Measurements from ENCODE around the gene DCLK1. TPM values are rescaled to one million over a fixed set of nuclear protein-coding genes. Genes with fewer than 3 reads are reported as not detected.

The DCLK1 gene
- total RNA-seq, 1 donor from 2014 or later: 22.4 TPM

GRCh38 chr13:35723053-35723461 is 408.1 kb downstream of the DCLK1 start:
- no peaks in the 10 kb centered on the region for H3K36me3 Mint-ChIP-seq (ENCODE audit: low read depth)
- no peak overlapping the region for H3K27ac Mint-ChIP-seq (ENCODE audit: unreplicated experiment)
- no peaks in the 10 kb centered on the region for H3K9me3 Mint-ChIP-seq
- peaks cover 9% of the 10 kb centered on the region for H3K27me3 Mint-ChIP-seq (ENCODE audit: low read depth)
- TF ChIP-seq, protein P1, sequence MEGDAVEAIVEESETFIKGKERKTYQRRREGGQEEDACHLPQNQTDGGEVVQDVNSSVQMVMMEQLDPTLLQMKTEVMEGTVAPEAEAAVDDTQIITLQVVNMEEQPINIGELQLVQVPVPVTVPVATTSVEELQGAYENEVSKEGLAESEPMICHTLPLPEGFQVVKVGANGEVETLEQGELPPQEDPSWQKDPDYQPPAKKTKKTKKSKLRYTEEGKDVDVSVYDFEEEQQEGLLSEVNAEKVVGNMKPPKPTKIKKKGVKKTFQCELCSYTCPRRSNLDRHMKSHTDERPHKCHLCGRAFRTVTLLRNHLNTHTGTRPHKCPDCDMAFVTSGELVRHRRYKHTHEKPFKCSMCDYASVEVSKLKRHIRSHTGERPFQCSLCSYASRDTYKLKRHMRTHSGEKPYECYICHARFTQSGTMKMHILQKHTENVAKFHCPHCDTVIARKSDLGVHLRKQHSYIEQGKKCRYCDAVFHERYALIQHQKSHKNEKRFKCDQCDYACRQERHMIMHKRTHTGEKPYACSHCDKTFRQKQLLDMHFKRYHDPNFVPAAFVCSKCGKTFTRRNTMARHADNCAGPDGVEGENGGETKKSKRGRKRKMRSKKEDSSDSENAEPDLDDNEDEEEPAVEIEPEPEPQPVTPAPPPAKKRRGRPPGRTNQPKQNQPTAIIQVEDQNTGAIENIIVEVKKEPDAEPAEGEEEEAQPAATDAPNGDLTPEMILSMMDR (conservative IDR thresholded peaks at IDR 0.05): no peak
- H3K4me3 Mint-ChIP-seq: no peak overlapping the region
- no peak for DNase-seq (ENCODE audit: low read depth, low spot score)
- H3K4me1 Mint-ChIP-seq: peaks cover 8% of the 10 kb centered on the region

- Mint-ChIP-seq H3K27ac (ENCODE audit: unreplicated experiment) (no peak overlapping the region), H3K9me3 (no peaks in the 10 kb centered on the region), H3K4me3 (no peak overlapping the region), H3K4me1 (peaks cover 8% of the 10 kb centered on the region), H3K27me3 (ENCODE audit: low read depth) (peaks cover 9% of the 10 kb centered on the region), H3K36me3 (ENCODE audit: low read depth) (no peaks in the 10 kb centered on the region)
- TF ChIP-seq, protein P1 (conservative IDR thresholded peaks at IDR 0.05): no peak
- DNase-seq (ENCODE audit: low read depth, low spot score): no peak
These were observed 408.6 kb downstream of the DCLK1 start for GRCh38 chr13:35722458-35723052.

DNA sequence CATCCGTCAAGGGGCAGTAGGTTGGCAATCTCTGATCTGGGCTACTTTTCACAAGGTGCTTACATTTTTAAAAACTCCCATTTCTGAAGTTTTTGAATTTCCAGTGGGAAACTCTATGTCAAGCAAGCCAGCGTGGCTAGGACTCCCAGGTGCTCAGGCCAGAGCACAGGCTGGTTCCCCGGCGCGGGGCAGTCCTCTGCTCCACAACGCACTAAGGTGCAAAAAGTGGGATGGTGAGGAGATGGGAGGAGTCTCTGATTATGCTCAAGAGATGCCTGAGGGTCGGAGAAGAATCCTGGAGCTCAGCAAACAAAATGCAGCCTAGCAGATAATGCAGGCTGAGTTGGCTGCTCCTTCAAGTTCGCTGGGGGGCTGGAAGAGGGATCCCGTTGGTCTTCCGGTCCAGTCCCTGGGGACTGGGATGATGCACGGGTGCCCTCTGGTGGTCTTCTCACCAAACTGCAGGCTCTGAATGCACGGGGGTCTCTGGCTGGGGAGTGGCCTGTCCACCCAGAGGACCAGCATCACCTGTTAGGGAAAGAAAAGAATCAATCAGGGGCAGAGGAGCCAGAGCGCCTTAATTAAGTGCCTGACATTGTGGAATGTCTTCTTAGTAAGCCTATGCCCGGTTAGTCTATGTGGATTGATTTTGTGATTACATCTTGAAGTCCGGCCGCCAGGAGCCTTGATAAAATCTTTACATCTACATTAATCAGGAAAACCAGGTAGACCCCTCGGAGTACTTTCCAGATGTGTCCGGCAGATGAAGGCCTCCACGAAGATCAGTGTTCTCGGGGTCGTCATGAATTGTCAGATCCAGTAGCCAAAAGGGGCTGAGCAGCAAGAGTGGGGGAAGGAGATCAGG is 410.3 kb downstream of the DCLK1 start:
- H3K9me3 Mint-ChIP-seq: no peaks in the 10 kb centered on the region
- peaks cover 11% of the 10 kb centered on the region for H3K4me1 Mint-ChIP-seq
- peak; percentile 76 for DNase-seq (ENCODE audit: low read depth, low spot score)
- H3K27me3 Mint-ChIP-seq (ENCODE audit: low read depth): peaks cover 9% of the 10 kb centered on the region
- TF ChIP-seq, protein P1 (conservative IDR thresholded peaks at IDR 0.05): peak; percentile 98
- no peak overlapping the region for H3K27ac Mint-ChIP-seq (ENCODE audit: unreplicated experiment)
- no peak overlapping the region for H3K4me3 Mint-ChIP-seq
- no peaks in the 10 kb centered on the region for H3K36me3 Mint-ChIP-seq (ENCODE audit: low read depth)

DNA sequence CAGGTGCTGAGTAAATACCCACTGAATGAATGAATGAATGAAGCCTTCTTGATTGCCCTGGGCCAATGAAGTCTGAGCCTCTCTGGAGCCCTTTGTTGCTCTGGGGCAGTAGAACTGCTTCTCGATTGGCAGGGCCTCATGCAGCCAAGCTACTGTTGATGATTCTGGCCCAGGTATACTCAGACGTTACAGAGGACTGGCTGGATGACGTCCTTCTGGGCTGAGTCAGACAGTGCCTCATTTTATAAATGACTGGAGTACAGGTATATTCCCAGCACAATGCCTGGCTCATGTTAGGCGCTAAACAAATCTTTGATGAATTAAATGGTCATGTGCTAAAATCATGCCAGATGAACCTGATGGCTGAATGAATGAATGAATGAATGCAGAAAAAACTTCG is 410.9 kb downstream of the DCLK1 start:
- H3K27me3 Mint-ChIP-seq (ENCODE audit: low read depth): peaks cover 9% of the 10 kb centered on the region
- peaks cover 18% of the 10 kb centered on the region for H3K4me1 Mint-ChIP-seq
- no peaks in the 10 kb centered on the region for H3K9me3 Mint-ChIP-seq
- no peak for DNase-seq (ENCODE audit: low read depth, low spot score)
- no peak overlapping the region for H3K27ac Mint-ChIP-seq (ENCODE audit: unreplicated experiment)
- no peak overlapping the region for H3K4me3 Mint-ChIP-seq
- TF ChIP-seq, protein P1 (conservative IDR thresholded peaks at IDR 0.05): no peak
- no peaks in the 10 kb centered on the region for H3K36me3 Mint-ChIP-seq (ENCODE audit: low read depth)

Other genes with a start within 250 kb of the DCLK1 start
- 0.21 TPM in 1 of 2 replicates, not detected in the other for gene SOHLH2, start 83.2 kb upstream of the DCLK1 start, total RNA-seq
- gene CCDC169, start 166.4 kb upstream of the DCLK1 start, total RNA-seq: 1.7 and 3.5 TPM in 2 replicates
- 70.6 and 70.9 TPM in 2 replicates for gene SPART, start 215.0 kb upstream of the DCLK1 start, total RNA-seq